Ammon's horn (tissue), 1 donor: ENCODE results near the gene CDKL4.
"Not testable (repeated sequence)": the region's sequence is repeated elsewhere in the genome, so short reads cannot be mapped to it uniquely, and the experiment has no call there.

Source experiments
- DNase-seq: peaks from one replicate; pipeline ENCODE4 v3.0.0-alpha.2; 2016; ENCODE audit warnings: low spot score

Gene CDKL4

GRCh38 chr2:39243469-39244123 lies at the start of gene CDKL4:
TSS of gene CDKL4 (minus strand) at chr2:39243970.
- DNase-seq, result no peak

GRCh38 chr2:39290433-39290832 lies 46.7 kb upstream of the CDKL4 start:
- DNase-seq, result no peak

- no peak for DNase-seq
These were observed 45.8 kb upstream of the CDKL4 start for GRCh38 chr2:39289609-39290008.

- no peak for DNase-seq
These were observed 39.8 kb upstream of the CDKL4 start for GRCh38 chr2:39283561-39283960.

- DNase-seq, result no peak
These were observed 37.6 kb upstream of the CDKL4 start for GRCh38 chr2:39281391-39281790.

GRCh38 chr2:39275016-39275415 lies 31.2 kb upstream of the CDKL4 start:
- no peak for DNase-seq

GRCh38 chr2:39269941-39270340 lies 26.2 kb upstream of the CDKL4 start:
- DNase-seq, result no peak

GRCh38 chr2:39266916-39267434 lies 23.2 kb upstream of the CDKL4 start:
- no peak for DNase-seq

- DNase-seq, result no peak
These were observed 22.5 kb upstream of the CDKL4 start for GRCh38 chr2:39266139-39266805.

- DNase-seq, result no peak
These were observed 21.5 kb upstream of the CDKL4 start for GRCh38 chr2:39265315-39265714.

GRCh38 chr2:39264733-39265132 lies 21.0 kb upstream of the CDKL4 start:
- DNase-seq, result no peak

- DNase-seq, result no peak
These were observed 16.3 kb upstream of the CDKL4 start for GRCh38 chr2:39260087-39260486.

- DNase-seq, result no peak
These were observed 12.3 kb upstream of the CDKL4 start for GRCh38 chr2:39256040-39256439.

GRCh38 chr2:39252888-39253518 lies 9.2 kb upstream of the CDKL4 start:
- no peak for DNase-seq

GRCh38 chr2:39247512-39248043 lies 3.8 kb upstream of the CDKL4 start:
- no peak for DNase-seq

- no peak for DNase-seq
These were observed 2.7 kb upstream of the CDKL4 start for GRCh38 chr2:39246382-39246980.

GRCh38 chr2:39244963-39245625 lies 1.3 kb upstream of the CDKL4 start:
- not testable (repeated sequence) for DNase-seq

- DNase-seq, result not testable (repeated sequence)
These were observed 582 bp upstream of the CDKL4 start for GRCh38 chr2:39244241-39244862.

GRCh38 chr2:39241588-39241987 lies 2.2 kb downstream of the CDKL4 start:
- no peak for DNase-seq

GRCh38 chr2:39240758-39241157 lies 3.0 kb downstream of the CDKL4 start:
- no peak for DNase-seq

GRCh38 chr2:39234754-39235153 lies 9.0 kb downstream of the CDKL4 start:
- DNase-seq, result no peak
